Activated naive CD8-positive, alpha-beta T cell treated with anti-CD3 and anti-CD28 coated beads, Interleukin-2, amount 10 ng/mL, durations not matched to agents 7 days and 5 days (primary cell): ENCODE results near the gene CENPE. TPM values are rescaled to one million over a fixed set of nuclear protein-coding genes. Genes with fewer than 3 reads are reported as not detected.

Source experiments
- ATAC-seq: fragments of 150-1000 bp; cut with Tn5 transposase; one replicate; pipeline ENCODE4 v1.10.0; 2021; ENCODE audit warnings: low read depth, moderate library complexity
- POLR2A ChIA-PET: fragments of 350-600 bp; sonication (Branson Sonifier 250); formaldehyde crosslinking; loops from one replicate; lab custom pipeline; 2021; ENCODE audit warnings: antibody characterized with exemption; lab: Charles Lee
- DNase-seq: peaks from one replicate; pipeline ENCODE4 v3.0.0; 2021
- H3K27ac Mint-ChIP-seq: one replicate; pipeline ENCODE4 v1.8.0; 2022; ENCODE audit warnings: mild to moderate bottlenecking, mixed read lengths
- H3K27me3 Mint-ChIP-seq: one replicate; pipeline ENCODE4 v1.8.0; 2022; ENCODE audit warnings: mild to moderate bottlenecking, moderate library complexity, mixed read lengths
- H3K36me3 Mint-ChIP-seq: one replicate; pipeline ENCODE4 v1.8.0; 2021; ENCODE audit warnings: mild to moderate bottlenecking, mixed read lengths
- H3K4me1 Mint-ChIP-seq: one replicate; pipeline ENCODE4 v1.8.0; 2021; ENCODE audit warnings: mixed read lengths
- H3K4me3 Mint-ChIP-seq: one replicate; pipeline ENCODE4 v1.8.0; 2022; ENCODE audit warnings: mild to moderate bottlenecking, moderate library complexity, mixed read lengths
- H3K9me3 Mint-ChIP-seq: one replicate; pipeline ENCODE4 v1.8.0; 2021; ENCODE audit warnings: mixed read lengths
- total RNA-seq, 2 experiments: library from RNA; stranded (reverse); gene quantifications; one replicate each; pipeline ENCODE4 v1.2.3, GENCODE V29; 2021

The CENPE gene
- total RNA-seq, 2 experiments from 2014 or later = 44.7 to 51.4 TPM

- Mint-ChIP-seq H3K4me1 (peaks cover 6% of the 10 kb centered on the region), H3K9me3 (no peaks in the 10 kb centered on the region), H3K4me3 (no peak overlapping the region), H3K36me3 (peaks cover 39% of the 10 kb centered on the region), H3K27me3 (no peaks in the 10 kb centered on the region), H3K27ac (no peak overlapping the region)
- ATAC-seq = no peak
- POLR2A ChIA-PET = no interaction called here
- no peak for DNase-seq
Observed at GRCh38 chr4:103105558-103106356, 92.4 kb downstream of the CENPE start.

GRCh38 chr4:103104886-103105285 is 93.3 kb downstream of the CENPE start:
- POLR2A ChIA-PET = no interaction called here
- Mint-ChIP-seq H3K36me3 (peaks cover 33% of the 10 kb centered on the region), H3K9me3 (no peaks in the 10 kb centered on the region), H3K4me3 (no peak overlapping the region), H3K4me1 (peaks cover 6% of the 10 kb centered on the region), H3K27me3 (no peaks in the 10 kb centered on the region), H3K27ac (no peak overlapping the region)
- no peak for DNase-seq
- ATAC-seq = no peak

GRCh38 chr4:103100691-103101090 is 97.5 kb downstream of the CENPE start:
- H3K27me3 Mint-ChIP-seq = no peaks in the 10 kb centered on the region
- H3K4me1 Mint-ChIP-seq = peaks cover 17% of the 10 kb centered on the region
- ATAC-seq = no peak
- H3K27ac Mint-ChIP-seq = no peak overlapping the region
- H3K36me3 Mint-ChIP-seq = peaks cover 11% of the 10 kb centered on the region
- H3K4me3 Mint-ChIP-seq = no peak overlapping the region
- DNase-seq = no peak
- POLR2A ChIA-PET = no interaction called here
- H3K9me3 Mint-ChIP-seq = no peaks in the 10 kb centered on the region

GRCh38 chr4:103099691-103100392 is 98.3 kb downstream of the CENPE start, which contains the start of gene BDH2:
Gene BDH2, minus strand, starts transcription at chr4:103099834. Its CDS starts 3,580 bp downstream, at chr4:103096254.
- no peak for DNase-seq
- peak; percentile 97 for ATAC-seq
- H3K4me1 Mint-ChIP-seq = peaks cover 14% of the 10 kb centered on the region
- H3K9me3 Mint-ChIP-seq = no peaks in the 10 kb centered on the region
- POLR2A ChIA-PET = interaction anchor here (0.7 to 1.0 kb wide), 3 partner anchors 272 to 755 kb away, joined by 3 to 4 read pairs (median 3); partner anchors contain the start of gene SLC39A8
- no peaks in the 10 kb centered on the region for H3K27me3 Mint-ChIP-seq
- peak within 1 kb of the TSS; percentile 91 for H3K27ac Mint-ChIP-seq
- H3K36me3 Mint-ChIP-seq = peaks cover 7% of the 10 kb centered on the region
- H3K4me3 Mint-ChIP-seq = peak within 1 kb of the TSS; percentile 92

- Mint-ChIP-seq H3K27ac (peak overlapping the region; percentile 91), H3K9me3 (no peaks in the 10 kb centered on the region), H3K36me3 (peaks cover 4% of the 10 kb centered on the region), H3K4me1 (peaks cover 14% of the 10 kb centered on the region), H3K27me3 (no peaks in the 10 kb centered on the region), H3K4me3 (peak overlapping the region; percentile 92)
- DNase-seq (no peak), ATAC-seq (no peak)
- POLR2A ChIA-PET = interaction anchor here (0.9 to 1.0 kb wide), 4 partner anchors 79 to 668 kb away, joined by 3 to 4 read pairs (median 4); partner anchors contain the start of gene SLC9B1
Observed at GRCh38 chr4:103098756-103099440, 99.2 kb downstream of the CENPE start.

- DNase-seq (no peak), ATAC-seq (no peak)
- POLR2A ChIA-PET = interaction anchor here (0.9 to 1.0 kb wide), 2 partner anchors 79 to 337 kb away, joined by 3 to 4 read pairs; partner anchors contain the start of gene SLC9B1
- H3K4me1 Mint-ChIP-seq = peaks cover 14% of the 10 kb centered on the region
- no peaks in the 10 kb centered on the region for H3K9me3 Mint-ChIP-seq
- peak overlapping the region; percentile 92 for H3K4me3 Mint-ChIP-seq
- H3K27me3 Mint-ChIP-seq = no peaks in the 10 kb centered on the region
- H3K27ac Mint-ChIP-seq = no peak overlapping the region
- peaks cover 4% of the 10 kb centered on the region for H3K36me3 Mint-ChIP-seq
Observed at GRCh38 chr4:103098341-103098740, 99.8 kb downstream of the CENPE start.

GRCh38 chr4:103097112-103097511 is 101.0 kb downstream of the CENPE start:
- DNase-seq = no peak
- peaks cover 25% of the 10 kb centered on the region for H3K4me1 Mint-ChIP-seq
- no peaks in the 10 kb centered on the region for H3K9me3 Mint-ChIP-seq
- no peak overlapping the region for H3K27ac Mint-ChIP-seq
- H3K4me3 Mint-ChIP-seq = no peak overlapping the region
- ATAC-seq = no peak
- peaks cover 6% of the 10 kb centered on the region for H3K36me3 Mint-ChIP-seq
- no peaks in the 10 kb centered on the region for H3K27me3 Mint-ChIP-seq
- POLR2A ChIA-PET = no interaction called here

- H3K4me3 Mint-ChIP-seq = no peak overlapping the region
- H3K27ac Mint-ChIP-seq = no peak overlapping the region
- no peaks in the 10 kb centered on the region for H3K27me3 Mint-ChIP-seq
- DNase-seq = no peak
- H3K4me1 Mint-ChIP-seq = peaks cover 32% of the 10 kb centered on the region
- peaks cover 8% of the 10 kb centered on the region for H3K36me3 Mint-ChIP-seq
- ATAC-seq = no peak
- POLR2A ChIA-PET = no interaction called here
- no peaks in the 10 kb centered on the region for H3K9me3 Mint-ChIP-seq
Observed at GRCh38 chr4:103095080-103095479, 103.1 kb downstream of the CENPE start.

GRCh38 chr4:103092245-103092644 is 105.9 kb downstream of the CENPE start:
- DNase-seq (no peak), ATAC-seq (no peak)
- H3K4me1 Mint-ChIP-seq = peaks cover 23% of the 10 kb centered on the region
- H3K36me3 Mint-ChIP-seq = peaks cover 16% of the 10 kb centered on the region
- POLR2A ChIA-PET = interaction anchor here (0.8 kb wide), 1 partner anchor 15 kb away, joined by 3 read pairs; no protein-coding TSS in a partner anchor
- peak overlapping the region; percentile 79 for H3K4me3 Mint-ChIP-seq
- H3K27me3 Mint-ChIP-seq = no peaks in the 10 kb centered on the region
- no peaks in the 10 kb centered on the region for H3K9me3 Mint-ChIP-seq
- H3K27ac Mint-ChIP-seq = peak overlapping the region; percentile 87

GRCh38 chr4:103091601-103092223 is 106.4 kb downstream of the CENPE start:
- DNase-seq (no peak), ATAC-seq (peak; percentile 34)
- H3K9me3 Mint-ChIP-seq = no peaks in the 10 kb centered on the region
- peaks cover 18% of the 10 kb centered on the region for H3K36me3 Mint-ChIP-seq
- POLR2A ChIA-PET = interaction anchor here (0.8 kb wide), 1 partner anchor 15 kb away, joined by 3 read pairs; no protein-coding TSS in a partner anchor
- no peaks in the 10 kb centered on the region for H3K27me3 Mint-ChIP-seq
- peak overlapping the region; percentile 87 for H3K27ac Mint-ChIP-seq
- H3K4me1 Mint-ChIP-seq = peaks cover 23% of the 10 kb centered on the region
- peak overlapping the region; percentile 79 for H3K4me3 Mint-ChIP-seq

GRCh38 chr4:103089481-103089880 is 108.7 kb downstream of the CENPE start:
- H3K4me1 Mint-ChIP-seq = peaks cover 23% of the 10 kb centered on the region
- no peak overlapping the region for H3K4me3 Mint-ChIP-seq
- peaks cover 18% of the 10 kb centered on the region for H3K36me3 Mint-ChIP-seq
- no peaks in the 10 kb centered on the region for H3K9me3 Mint-ChIP-seq
- DNase-seq (no peak), ATAC-seq (peak; percentile 77)
- H3K27ac Mint-ChIP-seq = no peak overlapping the region
- no peaks in the 10 kb centered on the region for H3K27me3 Mint-ChIP-seq
- POLR2A ChIA-PET = interaction anchor here (1.4 kb wide), 1 partner anchor 70 kb away, joined by 3 read pairs; the partner anchor contains the start of gene SLC9B1

- no peak for ATAC-seq
Observed at GRCh38 chr4:103086551-103086950, 111.6 kb downstream of the CENPE start.

More at GRCh38 chr4:103086551-103086950, 111.6 kb downstream of the CENPE start:
- H3K9me3 Mint-ChIP-seq = no peaks in the 10 kb centered on the region
- POLR2A ChIA-PET = no interaction called here
- no peak overlapping the region for H3K27ac Mint-ChIP-seq
- no peak overlapping the region for H3K4me3 Mint-ChIP-seq
- no peaks in the 10 kb centered on the region for H3K27me3 Mint-ChIP-seq
- H3K4me1 Mint-ChIP-seq = peaks cover 8% of the 10 kb centered on the region
- peaks cover 17% of the 10 kb centered on the region for H3K36me3 Mint-ChIP-seq
- no peak for DNase-seq
